DMS53 (cell line): ENCODE data around the gene GALK2.

Source experiments
- DNase-seq: peaks from one replicate; lab custom pipeline; 2025; lab: John Stamatoyannopoulos, UW

The GALK2 gene

DNA sequence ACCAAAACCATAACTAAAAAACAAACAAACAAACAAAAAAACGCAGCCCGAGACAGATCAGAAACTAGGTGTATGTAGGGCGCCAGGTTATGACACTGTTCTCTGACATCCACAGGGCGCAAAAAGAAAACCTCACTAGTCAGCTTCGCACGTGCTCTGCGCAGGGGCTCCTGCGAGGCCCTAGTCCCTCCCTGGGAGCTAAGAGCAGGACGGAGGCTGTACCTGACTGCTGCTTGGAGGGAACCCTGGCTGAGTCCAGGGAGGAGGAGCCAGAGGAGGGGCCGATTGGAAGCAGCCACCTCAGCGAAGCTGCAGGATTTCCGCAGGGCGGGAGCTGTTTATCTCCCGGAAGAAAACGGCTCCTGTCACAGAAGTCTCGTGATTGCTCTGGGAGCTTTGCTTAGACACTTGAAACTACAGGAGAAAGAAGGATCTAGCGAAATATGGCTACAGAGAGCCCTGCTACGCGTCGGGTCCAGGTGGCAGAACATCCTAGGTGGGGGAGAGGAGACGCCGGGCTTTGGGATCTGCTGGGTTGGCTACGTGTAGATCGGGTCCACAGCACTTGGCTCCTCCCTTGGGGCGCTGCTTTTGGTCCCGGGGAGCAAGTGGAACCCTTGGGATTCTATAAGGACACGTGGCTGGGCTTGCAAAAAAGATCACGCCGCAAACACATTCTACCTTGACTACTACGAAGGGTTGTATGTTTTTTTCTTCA is at the start of gene GALK2:
Gene GALK2, plus strand, starts transcription at position 368 of the 718 bp plus-strand sequence. Its CDS starts 76 bp downstream, at position 444.
- peak; percentile 98 for DNase-seq

DNA sequence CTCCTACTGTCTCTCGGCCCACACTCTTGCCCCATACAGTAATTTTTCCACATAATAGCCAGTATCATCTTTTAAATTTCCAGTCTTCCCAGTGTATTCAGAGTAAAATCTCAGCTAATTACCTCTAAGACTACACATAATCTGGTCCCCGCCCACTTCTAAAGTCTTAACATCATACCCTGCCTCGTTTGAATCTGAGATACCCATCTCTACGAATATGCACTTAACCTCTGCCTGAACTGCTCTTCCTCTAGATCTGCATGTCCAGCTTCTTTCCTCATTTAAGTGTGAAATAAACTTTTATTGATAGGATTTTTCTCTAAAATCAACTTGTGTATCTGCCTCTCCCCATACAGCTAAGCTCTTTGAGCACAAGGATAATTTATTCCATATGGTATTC is 49.2 kb upstream of the GALK2 start:
- no peak for DNase-seq

DNA sequence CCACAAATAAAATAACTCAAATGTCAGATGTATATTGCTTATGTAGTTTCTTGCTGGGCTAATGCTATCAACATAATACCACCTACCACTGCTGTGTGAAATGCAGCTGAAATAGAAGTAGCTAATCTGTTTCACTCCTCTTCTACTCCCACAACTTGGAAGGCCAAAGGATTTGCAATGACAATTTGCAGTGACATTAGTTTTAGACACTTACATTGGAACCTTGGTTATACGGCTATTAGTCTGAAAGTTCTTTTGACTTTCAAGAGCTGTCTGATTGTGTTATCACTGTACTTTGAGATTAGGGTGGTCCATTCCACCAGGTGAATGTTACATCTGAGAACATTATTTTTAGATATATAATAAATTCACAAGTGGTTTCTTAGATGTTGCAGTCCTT is 48.1 kb upstream of the GALK2 start:
- no peak for DNase-seq

DNA sequence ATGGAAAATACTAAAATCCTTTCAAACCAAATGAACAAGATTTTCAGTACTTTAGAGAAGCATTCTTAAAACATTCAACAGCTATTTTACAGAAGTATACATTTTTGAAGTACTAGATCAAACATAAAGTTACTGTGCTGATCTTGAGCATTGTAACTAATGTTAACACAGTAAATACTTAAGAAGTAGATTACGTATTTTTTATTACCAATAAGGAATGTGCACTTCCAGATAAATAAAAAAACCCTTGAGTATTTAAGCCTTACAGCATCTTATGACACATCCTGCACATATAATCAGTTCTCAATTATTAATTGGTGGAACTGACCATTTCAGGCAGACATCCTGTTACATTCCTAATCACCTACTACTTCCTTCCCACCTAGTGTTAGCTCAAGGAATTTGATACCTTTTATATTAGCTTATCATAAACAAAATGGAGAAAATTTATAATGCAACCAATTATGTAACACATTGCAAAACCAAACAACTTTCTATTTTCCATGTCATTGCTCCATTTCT is 47.4 kb upstream of the GALK2 start:
- no peak for DNase-seq

DNA sequence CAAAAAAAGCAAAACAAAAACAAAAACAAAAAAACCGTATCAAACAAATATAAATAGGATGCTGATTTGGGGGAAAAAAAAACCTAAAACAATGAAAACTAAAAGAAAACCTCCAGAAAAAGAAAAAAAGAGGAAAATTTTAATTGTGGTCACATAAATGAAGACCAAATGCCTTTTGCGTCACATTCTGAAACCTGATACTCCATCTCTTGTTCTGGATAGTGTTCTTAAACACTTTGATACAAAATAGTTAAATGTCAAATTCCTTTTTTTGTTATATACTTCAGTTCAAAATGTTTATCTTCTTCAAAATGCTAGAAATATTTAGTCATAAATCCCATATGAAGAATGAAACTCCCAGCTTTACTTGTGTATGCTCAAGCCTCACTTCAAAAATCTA is 45.7 kb upstream of the GALK2 start:
- DNase-seq: no peak

DNA sequence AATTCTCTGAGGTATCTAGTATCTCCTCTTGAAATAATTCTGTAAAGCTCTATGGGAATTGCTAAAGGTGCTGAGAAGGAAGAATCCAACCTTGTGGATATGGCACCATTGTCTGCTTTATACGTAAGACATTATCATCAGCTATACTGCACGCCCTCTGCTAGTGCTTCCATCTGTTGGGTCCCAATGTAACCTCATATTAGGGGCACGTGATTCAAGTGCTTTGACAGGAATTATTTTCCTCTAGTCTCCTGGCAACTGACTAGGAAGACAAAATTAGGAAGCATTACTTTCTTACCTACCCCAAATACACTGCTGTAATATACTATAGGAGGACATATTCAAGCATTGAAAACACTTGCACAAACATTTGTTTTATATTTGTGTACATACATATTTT is 38.6 kb upstream of the GALK2 start:
- no peak for DNase-seq

DNA sequence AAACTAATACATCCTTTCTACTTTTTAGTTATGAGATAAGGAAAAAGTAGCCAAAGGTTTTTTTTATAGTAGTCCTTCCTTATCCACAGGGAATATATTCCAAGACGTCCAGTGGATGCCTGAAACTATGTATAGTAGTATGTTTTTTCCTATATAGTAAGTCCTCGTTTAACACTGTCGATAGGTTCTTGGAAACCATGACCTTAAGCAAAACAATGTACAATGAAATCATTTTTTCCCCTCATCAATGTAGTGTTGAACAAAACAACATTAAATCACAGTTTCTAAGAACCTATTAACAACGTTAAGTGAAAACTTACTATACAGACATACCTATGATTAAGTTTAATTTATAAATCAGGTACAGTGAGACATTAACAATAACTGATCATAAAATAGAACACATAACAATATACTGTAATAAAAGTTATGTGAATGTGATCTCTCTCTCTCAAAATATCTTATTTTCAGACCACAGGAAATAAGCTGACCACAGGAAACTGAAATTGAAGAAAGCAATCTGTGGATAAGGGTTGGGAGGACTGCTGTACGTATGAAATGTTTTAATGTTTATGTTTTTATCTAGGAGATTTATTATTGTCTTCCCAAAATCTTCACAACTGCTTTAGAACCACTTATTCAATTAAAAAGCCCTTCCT is 35.2 kb upstream of the GALK2 start:
- no peak for DNase-seq

DNA sequence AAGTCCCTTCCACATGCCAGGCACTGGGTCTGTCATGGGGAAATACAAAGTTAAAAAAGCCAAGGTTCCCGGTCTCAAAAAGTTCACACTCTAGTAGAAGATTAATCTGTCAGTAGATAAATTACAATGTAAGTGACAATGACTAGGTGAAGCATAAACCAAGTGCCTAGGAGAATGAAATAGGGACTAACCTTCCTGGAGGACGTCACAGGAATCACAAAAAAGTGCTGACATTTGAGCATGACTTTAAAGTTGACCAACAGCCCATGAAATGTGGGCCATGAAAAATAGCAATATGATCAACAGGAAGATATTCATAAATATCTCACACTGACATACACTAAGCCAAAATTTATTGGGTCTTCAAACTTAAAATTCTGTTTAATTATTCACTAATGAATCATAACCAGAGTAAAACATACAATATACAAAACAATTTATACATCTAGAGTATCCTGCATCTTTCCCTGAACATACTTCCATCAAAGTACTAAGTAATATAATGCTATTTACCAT is 34.6 kb upstream of the GALK2 start:
- no peak for DNase-seq

DNA sequence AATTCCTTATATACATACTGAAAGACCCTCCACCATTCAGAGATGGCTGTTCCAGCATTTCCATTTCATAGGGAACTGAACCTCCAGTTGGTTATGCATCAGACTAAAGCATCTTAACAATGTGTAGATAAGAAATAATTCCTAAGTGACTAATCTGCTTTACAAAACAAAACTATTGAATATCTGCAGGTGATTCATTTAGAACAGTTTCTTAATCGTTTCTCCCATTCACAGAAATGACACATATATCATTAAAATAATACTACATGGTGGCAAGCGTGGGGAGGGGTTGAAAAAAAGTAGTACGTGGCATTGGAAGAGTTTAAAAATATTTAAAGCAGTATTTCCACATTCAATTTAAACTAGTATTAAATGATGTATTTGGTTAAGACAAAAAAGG is 34.1 kb upstream of the GALK2 start:
- DNase-seq: no peak

DNA sequence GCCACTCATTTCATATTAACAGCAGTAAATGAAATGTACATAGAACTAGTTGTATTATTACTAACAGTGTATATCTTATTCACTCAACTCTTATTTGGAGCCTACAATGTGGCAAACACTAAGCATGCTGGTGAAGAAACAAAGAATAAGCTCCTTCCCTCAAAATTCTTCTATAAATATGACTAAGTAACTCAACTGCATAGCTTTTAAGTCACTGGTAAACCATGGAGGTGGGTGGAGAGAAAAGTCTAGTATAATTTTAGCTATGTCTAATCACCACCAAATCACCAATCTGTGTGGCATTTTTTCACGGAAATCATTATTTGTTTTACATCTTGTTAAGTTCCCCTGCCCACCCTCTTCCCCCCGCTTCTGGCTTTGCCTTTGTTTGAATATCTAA is 32.2 kb upstream of the GALK2 start:
- DNase-seq: no peak

DNA sequence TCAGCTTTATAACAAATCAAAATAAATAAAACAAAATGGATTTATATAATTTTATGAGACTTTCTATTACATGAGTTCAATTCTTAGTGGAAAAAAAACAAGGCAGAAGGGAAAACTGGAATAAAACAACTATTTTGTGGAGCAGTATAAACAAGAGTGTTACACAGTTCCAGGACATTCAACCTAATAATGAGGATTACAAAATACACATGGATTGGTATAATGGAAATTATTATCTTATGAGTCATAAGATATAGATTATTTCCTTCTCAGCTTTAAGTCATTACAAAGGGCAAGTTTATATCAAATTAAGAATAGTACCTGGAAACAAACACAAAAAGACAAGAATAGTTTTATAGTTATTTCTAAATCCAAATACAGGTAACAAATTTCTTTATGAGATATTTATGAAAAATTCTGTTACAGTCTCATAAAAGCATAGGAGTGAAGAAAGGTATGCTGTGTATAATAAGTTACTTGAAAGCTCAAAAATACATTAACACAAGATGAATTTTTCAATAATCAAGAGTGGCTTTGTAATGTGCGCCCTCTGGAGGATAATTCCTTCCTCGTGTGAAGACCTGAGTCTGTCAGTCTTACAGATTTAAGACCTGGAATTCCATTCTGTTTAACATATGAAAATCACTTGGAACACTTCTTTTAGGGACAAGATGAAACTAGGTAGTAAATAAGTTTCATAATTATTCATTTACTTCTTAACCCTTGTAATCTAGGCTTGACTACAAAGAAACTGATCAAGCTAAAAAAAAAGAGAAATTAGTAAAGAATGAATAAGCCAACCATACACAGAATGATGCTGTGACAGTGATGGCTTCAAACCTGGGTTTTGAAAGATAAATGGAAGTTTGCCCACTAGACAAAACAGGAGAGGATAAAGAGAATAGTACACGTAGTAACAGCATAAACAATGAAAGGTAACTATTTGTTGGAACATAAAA is 24.1 kb upstream of the GALK2 start:
- DNase-seq: peak; percentile 69

DNA sequence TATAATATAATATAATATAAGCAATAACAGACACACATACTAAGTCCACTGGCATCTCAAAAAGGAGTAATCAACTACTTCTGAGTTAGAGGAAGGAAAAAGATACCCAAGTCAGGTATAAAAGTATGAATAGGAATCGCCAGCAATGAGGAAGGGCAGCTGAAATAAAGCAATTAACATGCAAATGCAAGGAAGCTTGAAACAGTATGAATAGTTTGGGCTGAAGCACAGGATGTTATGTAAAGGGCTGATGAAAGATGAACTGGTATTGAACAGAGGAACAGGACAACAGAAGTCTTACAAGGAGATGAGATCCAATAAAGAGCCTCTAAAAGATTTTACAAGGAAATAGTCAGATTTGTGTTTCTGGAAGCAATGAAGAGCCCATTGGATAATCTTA is 21.7 kb upstream of the GALK2 start:
- no peak for DNase-seq

DNA sequence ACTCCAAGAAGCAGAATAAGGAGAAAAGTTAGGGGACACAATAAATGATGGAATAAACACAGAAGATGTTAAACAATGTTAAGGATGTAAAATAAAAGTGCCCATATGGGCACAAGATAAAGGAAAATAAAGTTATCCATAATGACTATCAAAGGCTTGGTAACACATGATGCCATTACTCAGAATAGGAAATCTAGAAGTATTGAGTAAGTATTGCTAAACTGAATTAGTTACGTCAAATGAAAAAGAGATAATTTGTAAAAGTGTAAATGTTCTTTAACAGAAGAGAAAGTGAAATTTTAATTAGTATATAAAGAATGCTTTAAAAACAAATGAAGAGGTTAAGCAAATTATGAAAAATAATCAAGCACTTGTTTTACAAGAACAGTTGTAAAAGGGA is 21.3 kb upstream of the GALK2 start:
- DNase-seq: no peak

DNA sequence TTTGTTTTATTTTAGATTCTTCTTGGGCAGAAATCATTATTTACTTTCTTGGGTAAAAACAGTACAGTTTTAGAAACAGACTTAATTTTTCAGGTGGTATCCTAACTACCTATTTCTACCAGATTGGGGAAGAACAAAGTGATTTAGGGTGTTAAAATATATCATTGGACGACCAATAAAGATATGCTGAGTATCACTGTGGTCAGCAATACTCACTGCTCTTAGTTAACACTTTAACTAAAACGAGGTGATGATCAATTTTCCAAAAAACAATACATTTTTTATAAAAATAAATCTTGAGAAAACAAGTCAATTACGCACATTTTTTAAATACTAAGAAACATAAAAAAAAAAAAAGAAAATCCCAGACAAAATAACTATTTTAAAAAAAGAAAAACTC is 18.2 kb upstream of the GALK2 start:
- DNase-seq: no peak

DNA sequence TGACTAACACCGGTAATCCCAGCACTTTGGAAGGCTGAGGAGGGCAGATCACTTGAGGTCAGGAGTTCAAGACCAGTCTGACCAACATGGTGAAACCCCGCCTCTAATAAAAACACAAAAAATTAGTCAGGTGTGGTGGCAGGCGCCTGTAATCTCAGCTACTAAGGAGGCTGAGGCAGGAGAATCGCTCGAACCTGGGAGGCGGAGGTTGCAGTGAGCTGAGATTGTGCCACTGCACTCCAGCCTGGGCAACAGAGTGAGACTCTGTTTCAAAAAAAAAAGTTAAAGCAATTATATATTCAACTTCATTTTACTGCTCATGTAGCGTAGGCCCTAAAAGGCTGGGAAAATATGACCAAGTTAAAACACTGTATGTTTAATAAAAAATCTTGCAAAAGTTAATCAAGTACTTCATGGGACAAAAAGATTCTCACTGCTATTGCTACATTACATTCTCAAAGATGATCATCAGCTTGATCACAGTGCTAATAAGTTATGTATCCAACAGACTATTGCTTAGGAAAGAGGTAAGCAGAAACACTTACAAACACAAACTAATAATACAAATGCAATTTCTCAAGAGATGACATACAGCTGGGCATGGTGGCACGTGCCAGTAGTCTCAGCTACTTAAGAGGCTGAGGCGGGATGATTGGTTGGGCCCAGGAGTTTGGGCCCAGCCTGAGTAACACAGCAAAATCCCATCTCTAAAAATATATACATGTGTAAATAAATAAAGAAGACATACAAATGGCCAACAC is 17.3 kb upstream of the GALK2 start:
- no peak for DNase-seq

DNA sequence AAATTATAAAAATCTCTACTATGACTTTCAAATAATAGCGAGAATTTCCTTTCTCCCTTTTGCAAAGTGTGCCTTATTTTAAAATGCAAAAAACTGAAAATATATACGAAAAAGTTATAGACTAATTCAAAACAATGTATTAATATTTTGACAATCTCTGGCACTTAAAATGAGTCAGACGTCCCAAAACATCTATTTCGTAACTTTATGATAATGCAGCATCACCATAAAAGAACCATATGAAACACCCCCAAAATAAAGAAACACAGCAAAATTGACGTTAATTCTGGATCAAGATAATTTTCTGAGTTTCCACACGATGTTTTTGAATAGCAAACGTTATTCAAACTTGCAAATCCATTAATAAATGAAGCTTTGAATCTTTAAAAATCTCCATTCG is 15.7 kb upstream of the GALK2 start:
- no peak for DNase-seq

DNA sequence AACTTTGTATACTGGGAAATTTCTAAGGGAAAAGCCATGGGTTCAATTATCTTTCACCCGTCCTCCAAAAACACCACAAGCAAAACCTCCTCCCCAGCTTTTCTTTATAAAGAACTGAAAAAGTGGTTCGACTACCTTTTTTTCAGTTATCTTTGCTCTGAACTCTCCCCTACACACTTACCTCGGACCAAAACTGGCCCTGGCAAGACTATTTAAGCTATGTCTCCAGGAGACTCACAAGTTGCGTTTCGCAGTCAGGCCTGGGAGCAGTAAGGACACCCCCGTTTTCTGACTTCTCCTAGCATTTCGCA is 15.3 kb upstream of the GALK2 start:
- DNase-seq: peak; percentile 56

DNA sequence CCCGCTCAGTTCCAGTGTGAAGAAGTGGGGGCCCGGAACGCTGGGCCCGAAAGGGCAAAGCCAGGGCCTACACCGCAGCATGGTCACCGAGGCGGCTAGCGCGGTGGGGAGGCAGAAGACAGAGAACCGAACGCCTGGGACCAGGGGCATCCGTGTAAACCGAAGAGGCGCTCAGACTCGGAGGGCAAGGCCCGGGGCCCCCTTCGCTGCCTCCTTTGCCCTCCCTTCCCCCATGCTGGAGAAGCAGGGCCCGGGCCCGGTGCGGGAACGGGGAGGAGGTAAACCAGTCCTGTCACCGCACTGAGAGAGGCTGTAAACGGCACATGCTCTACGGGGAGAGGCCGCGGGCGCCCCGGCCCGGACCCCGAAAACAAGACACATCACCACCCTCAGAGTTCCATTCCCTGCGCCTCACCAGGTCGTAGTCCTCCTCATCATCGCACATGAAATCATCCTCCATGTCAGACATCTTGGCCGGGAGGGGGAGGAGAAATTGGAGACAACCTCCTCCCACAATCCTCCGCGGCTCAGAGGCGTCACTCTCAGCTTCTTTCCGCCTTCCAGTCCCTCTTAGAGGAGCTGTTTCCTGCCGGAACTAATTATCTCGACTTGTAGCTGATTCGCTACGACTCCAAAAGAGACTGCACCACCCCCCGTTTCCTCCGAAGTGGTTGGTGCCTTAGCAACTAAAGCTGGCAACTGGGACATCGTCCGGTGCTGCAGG is 14.8 kb upstream of the GALK2 start, which contains the start of gene COPS2:
Gene COPS2, minus strand, starts transcription at position 490 of the 724 bp plus-strand sequence. Its CDS starts 21 bp downstream, at position 469.
- DNase-seq: peak; percentile 97

DNA sequence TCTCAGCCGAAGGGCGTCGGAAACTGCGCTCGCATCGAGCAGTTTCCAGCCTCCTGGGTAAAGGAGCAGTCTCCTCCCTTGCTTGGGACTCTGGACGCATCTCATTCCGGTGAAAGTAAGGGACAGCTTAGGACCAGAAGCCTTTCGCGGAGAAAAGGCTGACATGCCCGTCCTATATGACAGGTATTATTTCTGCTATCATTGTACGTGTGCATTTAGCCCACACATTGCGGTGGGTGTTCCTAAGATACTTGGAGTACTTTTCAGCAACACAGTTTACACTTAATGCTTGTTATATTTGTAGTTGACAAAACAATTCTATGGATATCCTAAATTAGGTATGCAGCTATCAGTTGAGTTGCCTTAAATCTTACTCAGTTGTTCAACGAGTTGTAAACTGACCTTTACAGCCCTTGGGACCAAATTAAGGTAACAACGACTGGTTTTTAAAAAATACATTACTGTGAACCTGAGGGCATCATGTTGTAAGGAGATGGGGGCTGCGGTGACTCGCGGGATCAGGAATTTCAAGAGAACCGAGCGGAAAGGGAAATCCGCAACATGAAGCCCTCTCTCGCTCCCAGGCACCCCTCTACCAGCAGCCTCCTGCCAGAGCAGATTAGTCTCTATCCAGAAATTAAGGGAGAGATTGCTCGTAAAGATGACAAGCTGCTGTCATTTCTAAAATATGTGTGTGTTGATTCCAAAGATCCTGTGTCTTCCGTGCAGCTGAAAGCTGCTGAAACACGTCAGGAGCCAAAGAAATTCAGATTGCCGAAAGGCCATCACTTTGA is 14.0 kb upstream of the GALK2 start:
- DNase-seq: peak; percentile 27

DNA sequence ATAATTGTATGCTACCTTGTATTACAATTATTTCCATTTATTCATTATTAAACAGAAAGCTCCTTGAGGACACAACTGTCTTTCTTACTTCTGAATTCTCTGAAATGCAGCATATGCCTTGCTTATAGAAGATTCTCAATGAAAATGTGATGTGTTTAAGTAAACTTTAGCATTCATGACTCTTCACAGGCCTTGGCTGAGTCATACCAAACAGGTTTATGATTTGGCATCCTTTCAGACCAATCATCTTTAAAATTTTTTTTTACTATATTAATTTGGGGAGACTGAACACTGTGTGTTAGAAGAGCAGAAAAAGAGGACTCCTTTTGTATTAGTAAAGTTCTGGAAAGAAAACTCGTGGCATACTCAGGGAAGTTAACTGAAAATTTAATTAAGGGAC is 6.4 kb upstream of the GALK2 start:
- no peak for DNase-seq
